Measurements from ENCODE around the gene LTBP3.
A peak's percentile ranks its signal among the peaks of the same experiment; 100 is the strongest.

LTBP3 gene

GRCh38 chr11:65506772-65507505, 51.2 kb downstream of the LTBP3 start:
- no peak for DNase-seq (ENCODE audit: low read depth)

GRCh38 chr11:65506290-65506771, 51.8 kb downstream of the LTBP3 start:
- DNase-seq (ENCODE audit: low read depth), result no peak

GRCh38 chr11:65505466-65506289, 52.5 kb downstream of the LTBP3 start:
- no peak for DNase-seq (ENCODE audit: low read depth)

- no peak for DNase-seq (ENCODE audit: low read depth)
These were observed 53.3 kb downstream of the LTBP3 start for GRCh38 chr11:65504674-65505465.

GRCh38 chr11:65503949-65504673, 54.0 kb downstream of the LTBP3 start:
- DNase-seq (ENCODE audit: low read depth), result no peak

- DNase-seq (ENCODE audit: low read depth), result no peak
These were observed 54.7 kb downstream of the LTBP3 start for GRCh38 chr11:65503368-65503948.

GRCh38 chr11:65502555-65503367, 55.4 kb downstream of the LTBP3 start:
- DNase-seq (ENCODE audit: low read depth), result no peak

GRCh38 chr11:65502274-65502554, 55.9 kb downstream of the LTBP3 start:
- no peak for DNase-seq (ENCODE audit: low read depth)

GRCh38 chr11:65501472-65502273, 56.5 kb downstream of the LTBP3 start:
- no peak for DNase-seq (ENCODE audit: low read depth)

GRCh38 chr11:65501186-65501471, 57.0 kb downstream of the LTBP3 start:
- no peak for DNase-seq (ENCODE audit: low read depth)

- DNase-seq (ENCODE audit: low read depth), result no peak
These were observed 57.6 kb downstream of the LTBP3 start for GRCh38 chr11:65500387-65501185.

- no peak for DNase-seq (ENCODE audit: low read depth)
These were observed 58.3 kb downstream of the LTBP3 start for GRCh38 chr11:65499713-65500386.

GRCh38 chr11:65498977-65499712, 59.0 kb downstream of the LTBP3 start, which contains the start of gene MALAT1:
Gene MALAT1, plus strand, starts transcription at chr11:65499045.
- DNase-seq (ENCODE audit: low read depth), result peak; percentile 91

- DNase-seq (ENCODE audit: low read depth), result no peak
These were observed 59.5 kb downstream of the LTBP3 start for GRCh38 chr11:65498727-65498976.

GRCh38 chr11:65498042-65498726, 60.0 kb downstream of the LTBP3 start:
- no peak for DNase-seq (ENCODE audit: low read depth)

GRCh38 chr11:65497141-65498041, 60.8 kb downstream of the LTBP3 start:
- peak; percentile 98 for DNase-seq (ENCODE audit: low read depth)
